Measurements from ENCODE around the gene ABCA2.

Gene ABCA2

DNA sequence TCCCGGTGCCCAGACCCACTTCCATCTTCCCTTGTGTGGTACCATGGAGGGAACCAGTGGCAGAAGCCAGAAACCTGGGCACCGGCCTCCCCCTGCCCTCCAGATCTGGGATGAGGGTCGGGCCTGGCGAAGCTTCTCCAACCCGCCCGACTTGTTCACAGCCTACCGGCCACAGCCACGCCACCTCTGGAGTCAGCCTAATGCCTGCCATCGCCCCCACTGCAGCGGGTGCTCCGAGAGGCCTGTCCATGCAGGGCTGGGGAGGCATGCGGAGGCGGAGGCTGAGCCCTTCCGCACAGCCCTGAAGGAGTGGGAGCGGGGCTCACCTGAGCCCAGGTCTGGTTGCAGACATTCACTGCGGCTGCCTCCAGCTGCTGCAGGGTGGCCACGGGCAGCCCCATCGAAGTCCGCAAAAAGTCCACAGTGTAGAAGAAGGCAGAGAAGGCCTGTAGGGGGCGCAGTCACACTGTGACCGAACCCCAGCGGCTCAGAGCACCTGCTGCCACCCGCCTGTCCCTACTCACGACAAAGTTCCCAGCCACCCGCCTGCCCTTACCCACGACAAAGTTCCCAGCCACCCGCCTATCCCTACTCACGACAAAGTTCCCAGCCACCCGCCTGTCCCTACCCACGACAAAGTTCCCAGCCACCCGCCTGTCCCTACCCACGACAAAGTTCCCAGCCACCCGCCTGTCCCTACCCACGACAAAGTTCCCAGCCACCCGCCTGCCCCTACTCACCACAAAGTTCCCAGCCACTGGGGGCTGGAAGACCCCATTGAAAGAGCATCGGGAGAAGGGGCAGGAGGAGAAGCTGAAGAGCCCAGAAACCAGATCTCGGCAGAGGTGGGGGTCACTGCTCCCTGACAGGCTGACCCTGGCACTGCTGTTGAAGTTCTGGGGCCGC is 21.8 kb upstream of the ABCA2 start:
- no peak overlapping the region for H3K9ac ChIP-seq
- H3K36me3 ChIP-seq (ENCODE audit: control insufficient read depth, insufficient read depth, low read length) = no peaks in the 10 kb centered on the region
- no peak overlapping the region for H3K27ac ChIP-seq
- TF ChIP-seq, protein P1, sequence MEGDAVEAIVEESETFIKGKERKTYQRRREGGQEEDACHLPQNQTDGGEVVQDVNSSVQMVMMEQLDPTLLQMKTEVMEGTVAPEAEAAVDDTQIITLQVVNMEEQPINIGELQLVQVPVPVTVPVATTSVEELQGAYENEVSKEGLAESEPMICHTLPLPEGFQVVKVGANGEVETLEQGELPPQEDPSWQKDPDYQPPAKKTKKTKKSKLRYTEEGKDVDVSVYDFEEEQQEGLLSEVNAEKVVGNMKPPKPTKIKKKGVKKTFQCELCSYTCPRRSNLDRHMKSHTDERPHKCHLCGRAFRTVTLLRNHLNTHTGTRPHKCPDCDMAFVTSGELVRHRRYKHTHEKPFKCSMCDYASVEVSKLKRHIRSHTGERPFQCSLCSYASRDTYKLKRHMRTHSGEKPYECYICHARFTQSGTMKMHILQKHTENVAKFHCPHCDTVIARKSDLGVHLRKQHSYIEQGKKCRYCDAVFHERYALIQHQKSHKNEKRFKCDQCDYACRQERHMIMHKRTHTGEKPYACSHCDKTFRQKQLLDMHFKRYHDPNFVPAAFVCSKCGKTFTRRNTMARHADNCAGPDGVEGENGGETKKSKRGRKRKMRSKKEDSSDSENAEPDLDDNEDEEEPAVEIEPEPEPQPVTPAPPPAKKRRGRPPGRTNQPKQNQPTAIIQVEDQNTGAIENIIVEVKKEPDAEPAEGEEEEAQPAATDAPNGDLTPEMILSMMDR (IDR thresholded peaks at IDR 0.05) = no peak
- no peaks in the 10 kb centered on the region for H3K79me2 ChIP-seq
- no peaks in the 10 kb centered on the region for H3K9me3 ChIP-seq (ENCODE audit: control insufficient read depth, low read length)
- H2AFZ ChIP-seq = no peak overlapping the region
- no peak overlapping the region for H3K4me3 ChIP-seq (ENCODE audit: low read depth, low read length)
- no peak overlapping the region for H3K4me2 ChIP-seq (ENCODE audit: low read length)
- H3K27me3 ChIP-seq (ENCODE audit: control insufficient read depth, insufficient read depth, low read length) = no peaks in the 10 kb centered on the region
- no peaks in the 10 kb centered on the region for H3K4me1 ChIP-seq

DNA sequence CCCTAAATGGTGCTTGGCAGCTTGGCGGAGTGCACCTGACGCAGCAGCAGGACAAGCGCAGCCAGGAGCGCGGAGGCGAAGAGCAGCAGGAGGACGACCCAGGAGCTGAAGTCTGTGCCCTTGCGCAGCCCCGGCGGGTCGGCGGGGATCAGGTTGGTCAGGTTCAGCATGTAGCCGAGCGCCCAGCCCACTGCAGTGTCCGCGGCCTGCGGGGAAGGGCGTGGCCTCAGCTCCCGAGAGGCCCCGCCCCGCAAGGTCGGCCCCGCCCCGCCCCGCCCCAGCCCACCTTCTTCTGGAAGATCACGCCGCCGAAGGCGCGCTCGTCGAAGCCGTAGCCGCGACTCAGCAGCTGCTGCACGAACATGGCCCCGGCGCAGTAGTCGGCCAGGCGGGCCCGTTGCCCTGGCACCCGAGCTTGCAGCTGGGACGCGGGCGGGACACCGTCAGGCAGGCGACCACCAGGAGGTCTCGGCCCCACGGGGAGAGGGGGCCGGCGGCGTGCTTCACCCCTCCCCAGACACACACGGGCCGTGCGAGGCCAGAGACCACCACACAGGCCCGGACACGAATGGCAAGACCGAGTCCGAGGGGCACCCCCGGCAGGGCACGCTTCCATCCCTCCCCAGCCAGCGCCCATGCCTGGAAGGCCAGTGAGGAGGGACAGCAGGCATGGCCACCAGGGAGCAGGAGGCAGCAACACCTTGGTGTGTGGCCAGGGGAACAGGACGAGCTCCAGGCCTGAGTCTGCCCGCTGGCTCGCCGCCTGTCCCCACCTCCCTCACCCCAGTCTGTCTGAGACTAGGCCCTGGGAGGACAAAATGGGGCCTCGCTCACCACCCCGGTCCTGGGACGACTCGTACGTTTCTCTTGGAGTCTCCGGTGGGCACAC is 20.9 kb upstream of the ABCA2 start:
- Histone ChIP-seq H2AFZ (no peak overlapping the region), H3K9ac (no peak overlapping the region), H3K36me3 (ENCODE audit: control insufficient read depth, insufficient read depth, low read length) (no peaks in the 10 kb centered on the region), H3K4me1 (peaks cover 2% of the 10 kb centered on the region), H3K27me3 (ENCODE audit: control insufficient read depth, insufficient read depth, low read length) (no peaks in the 10 kb centered on the region), H3K79me2 (no peaks in the 10 kb centered on the region), H3K9me3 (ENCODE audit: control insufficient read depth, low read length) (no peaks in the 10 kb centered on the region), H3K4me2 (ENCODE audit: low read length) (no peak overlapping the region), H3K4me3 (ENCODE audit: low read depth, low read length) (no peak overlapping the region), H3K27ac (no peak overlapping the region)
- TF ChIP-seq, protein P1 (IDR thresholded peaks at IDR 0.05) = no peak

DNA sequence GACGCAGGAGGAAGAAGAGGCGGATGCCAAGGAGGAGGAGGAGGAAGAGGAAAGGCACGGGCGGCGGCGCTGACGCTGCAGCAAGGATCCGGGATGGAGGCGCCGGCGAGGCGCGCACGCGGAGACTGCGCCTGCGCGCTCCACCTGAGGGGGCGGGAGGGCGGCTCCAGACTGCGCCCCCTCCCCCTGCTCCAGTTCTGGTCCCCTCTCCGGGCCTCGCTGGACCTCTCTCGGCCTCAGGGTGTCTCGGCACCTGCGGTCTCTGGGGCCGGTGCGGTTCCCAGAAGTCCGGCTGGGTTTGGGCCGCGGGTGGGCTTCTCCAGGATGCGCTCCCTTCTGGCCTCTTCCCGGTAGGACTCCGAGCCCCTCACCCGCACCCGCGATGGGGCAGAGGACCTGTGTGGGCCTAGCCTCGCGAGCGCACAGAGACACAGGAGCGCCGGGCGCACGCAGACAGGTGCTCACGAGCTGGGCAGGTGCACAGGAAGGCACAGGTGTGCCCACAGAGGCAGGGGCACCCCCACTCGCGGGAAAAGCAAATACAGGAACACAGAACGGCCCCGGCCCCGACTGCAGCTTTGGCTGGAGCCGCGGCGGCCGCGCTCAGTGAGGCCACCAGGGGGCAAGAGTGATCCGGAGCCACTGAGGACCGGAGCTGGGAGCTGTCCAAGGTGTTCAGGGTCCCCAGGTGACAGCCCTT is 18.2 kb upstream of the ABCA2 start, which contains the start of gene NPDC1:
NPDC1 (minus strand) TSS at position 90 of the 700 bp plus-strand sequence. CDS start 188 bp downstream, outside the sequence.
- Histone ChIP-seq H3K4me1 (peaks cover 2% of the 10 kb centered on the region), H3K27ac (peak within 1 kb of the TSS; percentile 64), H3K4me3 (ENCODE audit: low read depth, low read length) (peak within 1 kb of the TSS; percentile 68), H3K9ac (peak within 1 kb of the TSS; percentile 46), H3K79me2 (no peaks in the 10 kb centered on the region), H3K27me3 (ENCODE audit: control insufficient read depth, insufficient read depth, low read length) (no peaks in the 10 kb centered on the region), H2AFZ (peak within 1 kb of the TSS; percentile 87), H3K36me3 (ENCODE audit: control insufficient read depth, insufficient read depth, low read length) (no peaks in the 10 kb centered on the region), H3K9me3 (ENCODE audit: control insufficient read depth, low read length) (no peaks in the 10 kb centered on the region), H3K4me2 (ENCODE audit: low read length) (peak within 1 kb of the TSS; percentile 100)
- TF ChIP-seq, protein P1 (IDR thresholded peaks at IDR 0.05) = peak; percentile 71

DNA sequence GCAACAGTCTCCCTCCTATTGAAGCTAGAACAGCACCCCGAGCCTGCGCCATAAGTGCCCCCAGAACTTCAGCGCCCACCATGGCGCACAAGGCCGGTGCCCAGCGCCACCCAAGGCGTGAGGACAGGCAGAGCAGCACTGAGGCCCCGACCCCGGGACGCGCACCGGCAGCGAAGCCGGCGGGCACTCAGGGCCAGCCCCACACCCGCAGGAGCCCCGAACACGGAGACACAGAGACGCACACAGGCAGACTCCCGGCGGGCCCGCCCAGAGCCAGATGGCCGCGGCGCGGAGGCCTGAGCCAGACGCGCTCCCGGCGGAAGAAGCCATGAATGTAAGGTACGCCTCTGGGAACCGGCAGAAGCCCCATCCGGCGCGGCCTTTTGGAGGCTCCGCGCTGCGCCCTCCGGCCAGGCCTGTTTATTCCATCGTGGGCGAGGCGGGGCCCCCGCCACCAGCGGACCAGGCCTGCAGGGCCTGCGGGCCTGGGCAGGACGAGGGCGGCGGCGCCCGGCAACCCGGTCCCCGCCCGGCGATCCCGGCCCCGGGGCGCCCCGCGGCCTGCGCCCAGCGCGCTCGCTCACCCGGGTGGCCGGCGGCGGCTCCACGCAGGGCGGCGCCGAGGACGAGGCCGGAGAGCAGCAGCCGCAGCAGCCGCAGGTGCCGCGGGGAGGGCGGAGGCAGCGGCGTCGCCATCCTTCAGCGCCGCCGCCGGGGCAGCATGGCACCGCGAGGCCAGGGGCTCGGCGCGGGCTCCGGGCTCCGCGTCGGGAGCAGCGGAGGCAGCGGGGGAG is 17.5 kb upstream of the ABCA2 start:
- no peaks in the 10 kb centered on the region for H3K36me3 ChIP-seq (ENCODE audit: control insufficient read depth, insufficient read depth, low read length)
- H3K9ac ChIP-seq = peak overlapping the region; percentile 46
- no peaks in the 10 kb centered on the region for H3K79me2 ChIP-seq
- H3K9me3 ChIP-seq (ENCODE audit: control insufficient read depth, low read length) = no peaks in the 10 kb centered on the region
- H3K4me3 ChIP-seq (ENCODE audit: low read depth, low read length) = peak overlapping the region; percentile 68
- peak overlapping the region; percentile 64 for H3K27ac ChIP-seq
- peaks cover 2% of the 10 kb centered on the region for H3K4me1 ChIP-seq
- TF ChIP-seq, protein P1 (IDR thresholded peaks at IDR 0.05) = no peak
- H3K4me2 ChIP-seq (ENCODE audit: low read length) = peak overlapping the region; percentile 100
- peak overlapping the region; percentile 87 for H2AFZ ChIP-seq
- H3K27me3 ChIP-seq (ENCODE audit: control insufficient read depth, insufficient read depth, low read length) = no peaks in the 10 kb centered on the region

All from parathyroid adenoma (tissue), 2 donors.